ENCODE data around the gene ADORA2B. TPM values are rescaled to one million over a fixed set of nuclear protein-coding genes. Genes with fewer than 3 reads are reported as not detected.

The ADORA2B gene
- total RNA-seq, 8 experiments from 2014 or later: 1.1 to 90.9 (median 6.7) TPM

- Histone ChIP-seq H3K27ac (no peak overlapping the region), H3K4me1 (replicated peaks in 1 of 2) (peaks cover 0 to 6% of the 10 kb centered on the region in 2 donors), H3K4me3 (no peak overlapping the region)
- in situ Hi-C loops (cut with MboI; ENCODE audit: low pct_unique_long_range_greater_than_20kb in 2 of 9, low sequenced_read_pairs in 9 of 9, unreplicated experiment in 9 of 9): no loop called here
- WGBS, 10 experiments: 62 to 100% (median 80%) methylated on average over 1 to 5 of the region's 6 CpGs; no CpG with 5 or more reads in 1 of the 10 experiments
- no peak for ATAC-seq (replicated peaks in 6 of 8)
Observed at GRCh38 chr17:15914400-15915170, 30.3 kb upstream of the ADORA2B start.

GRCh38 chr17:15915961-15916360 is 29.0 kb upstream of the ADORA2B start:
- no peak overlapping the region for H3K27ac ChIP-seq
- 87% methylated on average over 3 of the region's 6 CpGs; no CpG with 5 or more reads in 9 of the 10 experiments for WGBS, 10 experiments
- no peak for ATAC-seq (replicated peaks in 6 of 8)
- H3K4me1 ChIP-seq (replicated peaks in 1 of 2): peaks cover 0 to 3% of the 10 kb centered on the region in 2 donors
- in situ Hi-C loops (cut with MboI; ENCODE audit: low pct_unique_long_range_greater_than_20kb in 2 of 9, low sequenced_read_pairs in 9 of 9, unreplicated experiment in 9 of 9): no loop called here
- H3K4me3 ChIP-seq: no peak overlapping the region

GRCh38 chr17:15917021-15917437 is 27.9 kb upstream of the ADORA2B start:
- Histone ChIP-seq H3K4me1 (replicated peaks in 1 of 2) (peaks cover 0 to 3% of the 10 kb centered on the region in 2 donors), H3K27ac (no peak overlapping the region), H3K4me3 (no peak overlapping the region)
- no peak for ATAC-seq (replicated peaks in 6 of 8)
- in situ Hi-C loops (cut with MboI; ENCODE audit: low pct_unique_long_range_greater_than_20kb in 2 of 9, low sequenced_read_pairs in 9 of 9, unreplicated experiment in 9 of 9): no loop called here
- WGBS, 10 experiments: 18 to 100% (median 67%) methylated on average over 1 to 8 of the region's 20 CpGs; no CpG with 5 or more reads in 4 of the 10 experiments

- ATAC-seq (replicated peaks in 6 of 8): peak in 6 of 8 experiments; percentile 27 to 79 (median 60)
- H3K4me1 ChIP-seq (replicated peaks in 1 of 2): peaks cover 0 to 3% of the 10 kb centered on the region in 2 donors
- no peak overlapping the region for H3K4me3 ChIP-seq
- no peak overlapping the region for H3K27ac ChIP-seq
- in situ Hi-C loops (cut with MboI; ENCODE audit: low pct_unique_long_range_greater_than_20kb in 2 of 9, low sequenced_read_pairs in 9 of 9, unreplicated experiment in 9 of 9): no loop called here
- 20 to 40% methylated on average over 1 of the region's 44 CpGs; no CpG with 5 or more reads in 8 of the 10 experiments for WGBS, 10 experiments
Observed at GRCh38 chr17:15917438-15918027, 27.4 kb upstream of the ADORA2B start.

GRCh38 chr17:15918261-15918660 is 26.7 kb upstream of the ADORA2B start:
- H3K27ac ChIP-seq: no peak overlapping the region
- no peak overlapping the region for H3K4me3 ChIP-seq
- WGBS, 10 experiments: 83 to 100% (median 90%) methylated on average over 1 to 10 of the region's 11 CpGs; no CpG with 5 or more reads in 2 of the 10 experiments
- ATAC-seq (replicated peaks in 6 of 8): no peak
- in situ Hi-C loops (cut with MboI; ENCODE audit: low pct_unique_long_range_greater_than_20kb in 2 of 9, low sequenced_read_pairs in 9 of 9, unreplicated experiment in 9 of 9): no loop called here
- H3K4me1 ChIP-seq (replicated peaks in 1 of 2): peaks cover 0 to 3% of the 10 kb centered on the region in 2 donors

- Histone ChIP-seq H3K27ac (no peak overlapping the region), H3K4me1 (replicated peaks in 1 of 2) (peaks cover 0 to 3% of the 10 kb centered on the region in 2 donors), H3K4me3 (no peak overlapping the region)
- in situ Hi-C loops (cut with MboI; ENCODE audit: low pct_unique_long_range_greater_than_20kb in 2 of 9, low sequenced_read_pairs in 9 of 9, unreplicated experiment in 9 of 9): no loop called here
- no peak for ATAC-seq (replicated peaks in 6 of 8)
- 80 to 100% (median 94%) methylated on average over 2 to 7 of the region's 9 CpGs; no CpG with 5 or more reads in 2 of the 10 experiments for WGBS, 10 experiments
Observed at GRCh38 chr17:15918661-15919259, 26.2 kb upstream of the ADORA2B start.

- peaks cover 0 to 3% of the 10 kb centered on the region in 2 donors for H3K4me1 ChIP-seq (replicated peaks in 1 of 2)
- H3K27ac ChIP-seq: no peak overlapping the region
- ATAC-seq (replicated peaks in 6 of 8): no peak
- in situ Hi-C loops (cut with MboI; ENCODE audit: low pct_unique_long_range_greater_than_20kb in 2 of 9, low sequenced_read_pairs in 9 of 9, unreplicated experiment in 9 of 9): no loop called here
- no peak overlapping the region for H3K4me3 ChIP-seq
Observed at GRCh38 chr17:15919466-15919865, 25.5 kb upstream of the ADORA2B start.

GRCh38 chr17:15920758-15921239 is 24.1 kb upstream of the ADORA2B start:
- H3K4me3 ChIP-seq: no peak overlapping the region
- 29 to 100% (median 82%) methylated on average over 1 to 6 of the region's 9 CpGs; no CpG with 5 or more reads in 1 of the 10 experiments for whole genome bisulfite sequencing, 10 experiments
- H3K4me1 ChIP-seq (replicated peaks in 1 of 2): peaks cover 0 to 3% of the 10 kb centered on the region in 2 donors
- peak in 2 of 8 experiments; percentile 41 to 51 for ATAC-seq (replicated peaks in 6 of 8)
- no peak overlapping the region for H3K27ac ChIP-seq
- in situ Hi-C loops (cut with MboI; ENCODE audit: low pct_unique_long_range_greater_than_20kb in 2 of 9, low sequenced_read_pairs in 9 of 9, unreplicated experiment in 9 of 9): no loop called here

GRCh38 chr17:15921640-15922039 is 23.3 kb upstream of the ADORA2B start:
- Histone ChIP-seq H3K27ac (no peak overlapping the region), H3K4me1 (replicated peaks in 1 of 2) (peaks cover 0 to 3% of the 10 kb centered on the region in 2 donors), H3K4me3 (no peak overlapping the region)
- ATAC-seq (replicated peaks in 6 of 8): no peak
- in situ Hi-C loops (cut with MboI; ENCODE audit: low pct_unique_long_range_greater_than_20kb in 2 of 9, low sequenced_read_pairs in 9 of 9, unreplicated experiment in 9 of 9): no loop called here

GRCh38 chr17:15922586-15922985 is 22.3 kb upstream of the ADORA2B start:
- ATAC-seq (replicated peaks in 6 of 8): no peak
- Histone ChIP-seq H3K27ac (no peak overlapping the region), H3K4me1 (replicated peaks in 1 of 2) (peaks cover 0 to 2% of the 10 kb centered on the region in 2 donors), H3K4me3 (no peak overlapping the region)
- in situ Hi-C loops (cut with MboI; ENCODE audit: low pct_unique_long_range_greater_than_20kb in 2 of 9, low sequenced_read_pairs in 9 of 9, unreplicated experiment in 9 of 9): no loop called here
- 50 to 100% (median 73%) methylated on average over 1 of the region's 1 CpG; no CpG with 5 or more reads in 6 of the 10 experiments for WGBS, 10 experiments

GRCh38 chr17:15926039-15926740 is 18.7 kb upstream of the ADORA2B start:
- in situ Hi-C loops (cut with MboI; ENCODE audit: low pct_unique_long_range_greater_than_20kb in 2 of 9, low sequenced_read_pairs in 9 of 9, unreplicated experiment in 9 of 9): loop anchor here in 1 of 9 experiments (25.0 kb wide), 1 partner anchor 89 kb away; no protein-coding TSS in a partner anchor
- Histone ChIP-seq H3K27ac (no peak overlapping the region), H3K4me3 (no peak overlapping the region), H3K4me1 (replicated peaks in 1 of 2) (no peaks in the 10 kb centered on the region)
- ATAC-seq (replicated peaks in 6 of 8): no peak
- WGBS, 10 experiments: 20 to 100% (median 90%) methylated on average over 1 to 6 of the region's 9 CpGs; no CpG with 5 or more reads in 2 of the 10 experiments

- ATAC-seq (replicated peaks in 6 of 8): no peak
- in situ Hi-C loops (cut with MboI; ENCODE audit: low pct_unique_long_range_greater_than_20kb in 2 of 9, low sequenced_read_pairs in 9 of 9, unreplicated experiment in 9 of 9): loop anchor here in 1 of 9 experiments (25.0 kb wide), 1 partner anchor 91 kb away; no protein-coding TSS in a partner anchor
- Histone ChIP-seq H3K4me1 (replicated peaks in 1 of 2) (no peaks in the 10 kb centered on the region), H3K4me3 (no peak overlapping the region), H3K27ac (no peak overlapping the region)
- 40 to 90% (median 78%) methylated on average over 1 to 8 of the region's 9 CpGs; no CpG with 5 or more reads in 3 of the 10 experiments for WGBS, 10 experiments
Observed at GRCh38 chr17:15928286-15928785, 16.6 kb upstream of the ADORA2B start.

Measured in motor neuron (in vitro differentiated cells).